A549 (cell line): Measurements from ENCODE around the gene ANKMY2. TPM values are rescaled to one million over a fixed set of nuclear protein-coding genes. Genes with fewer than 3 reads are reported as not detected.
"Not testable (repeated sequence)": the region's sequence is repeated elsewhere in the genome, so short reads cannot be mapped to it uniquely, and the experiment has no call there.

ENCODE experiments used
- ATAC-seq, 2 experiments: fragments of 200-7000 bp in 1 of 2; fragments of >200 bp in 1 of 2; cut with Nextera tagmentation in 1 of 2; cut with Tn5 transposase in 1 of 2; 3 replicates each; pipeline versions ENCODE4 v1.8.0 to v1.9.1; 2018 to 2020; ENCODE audit warnings: mild to moderate bottlenecking in 1 of 2, moderate library complexity in 1 of 2
- CTCF ChIA-PET: fragments of 300-600 bp; sonication (Branson Sonifier 250); formaldehyde crosslinking; extraction: SDS; loops from one replicate; lab custom pipeline; 2021; ENCODE audit warnings: antibody characterized with exemption, inconsistent platforms; lab: Yijun Ruan, JAX
- POLR2A ChIA-PET: fragments of 350-600 bp; formaldehyde crosslinking; extraction: SDS; loops from one replicate; lab custom pipeline; 2021; ENCODE audit warnings: antibody characterized with exemption, inconsistent platforms; lab: Yijun Ruan, JAX
- DNase-seq, 2 experiments: peaks; one replicate each; pipeline versions ENCODE4 v3.0.0 to v3.0.0-alpha.2; 2011 to 2016; ENCODE audit warnings: low read depth in 1 of 2, low spot score in 1 of 2
- FAIRE-seq: peaks from 2 replicates; lab custom pipeline; 2011; peaks lifted over from hg19 to GRCh38; lab: Jason Lieb, UNC
- H3K27ac ChIP-seq, 2 experiments: fragments of >200 bp; sonication (Bioruptor Twin); formaldehyde crosslinking; 3 replicates each; pipeline ENCODE4 v1.5.1; 2016 to 2017
- H3K4me1 ChIP-seq: fragments of >200 bp; sonication (Bioruptor Twin); formaldehyde crosslinking; 3 replicates; pipeline ENCODE4 v1.6.1; 2016
- H3K4me2 ChIP-seq: fragments of >200 bp; sonication (Bioruptor Twin); formaldehyde crosslinking; 3 replicates; pipeline ENCODE4 v1.6.1; 2016
- H3K4me3 ChIP-seq: fragments of >200 bp; sonication (Bioruptor Twin); formaldehyde crosslinking; 3 replicates; pipeline ENCODE4 v1.5.1; 2016
- H3K9me3 ChIP-seq: fragments of >200 bp; sonication (Bioruptor Twin); formaldehyde crosslinking; 3 replicates; pipeline ENCODE4 v1.6.1; 2016
- ATOH8 ChIP-seq: fragments of 250-450 bp; sonication (Bioruptor Pico); IDR thresholded peaks from 2 replicates; pipeline ENCODE4 v1.5.0; 2020; ENCODE audit warnings: low read depth, mild to moderate bottlenecking, moderate library complexity
- CBX2 ChIP-seq: fragments of 200-600 bp; sonication (generic); IDR thresholded peaks from 2 replicates; pipeline ENCODE4 v1.6.1; 2016; ENCODE audit warnings: low read depth, mild to moderate bottlenecking, borderline replicate concordance
- CBX8 ChIP-seq: fragments of 200-600 bp; sonication (generic); IDR thresholded peaks from 2 replicates; pipeline ENCODE4 v1.6.1; 2016
- CEBPB ChIP-seq, 2 experiments: fragments of >200 bp in 1 of 2; sonication (Bioruptor Twin) in 1 of 2; formaldehyde crosslinking in 1 of 2; IDR thresholded peaks; 2 replicates each; pipeline ENCODE4 v1.6.1; 2012 to 2016
- NFE2L2 ChIP-seq: fragments of 150-350 bp; conservative IDR thresholded peaks from 2 replicates; pipeline ENCODE4 v1.6.1; 2014; ENCODE audit warnings: low read length
- NR3C1 ChIP-seq: fragments of >200 bp; sonication (Bioruptor Twin); formaldehyde crosslinking; IDR thresholded peaks from 3 replicates; pipeline ENCODE4 v1.6.1; 2017
- RAD21 ChIP-seq, 2 experiments: fragments of >200 bp in 1 of 2; sonication (Bioruptor Twin) in 1 of 2; formaldehyde crosslinking in 1 of 2; IDR thresholded peaks in 1 of 2; conservative IDR thresholded peaks in 1 of 2; 2 replicates in 1 of 2; 3 replicates in 1 of 2; pipeline ENCODE4 v1.6.1; 2012 to 2018; ENCODE audit warnings: inconsistent platforms in 1 of 2
- REST ChIP-seq: fragments of 200-600 bp; sonication (generic); IDR thresholded peaks from 2 replicates; pipeline ENCODE4 v1.6.1; 2016; ENCODE audit warnings: antibody characterized with exemption, mild to moderate bottlenecking, moderate library complexity
- SREBF2 ChIP-seq: fragments of 450-650 bp; IDR thresholded peaks from 2 replicates; pipeline ENCODE4 v1.6.1; 2014; ENCODE audit warnings: mild to moderate bottlenecking, moderate library complexity
- TFCP2L1 ChIP-seq: fragments of 250-450 bp; sonication (Bioruptor Pico); IDR thresholded peaks from 2 replicates; pipeline ENCODE4 v1.5.0; 2021; ENCODE audit warnings: mild to moderate bottlenecking
- ZFP36 ChIP-seq: fragments of 450-650 bp; IDR thresholded peaks from 2 replicates; pipeline ENCODE4 v1.6.1; 2014; ENCODE audit warnings: borderline replicate concordance; ENCODE audit not compliant: partially characterized antibody
- ZNF302 ChIP-seq: fragments of 250-450 bp; sonication (Bioruptor Pico); IDR thresholded peaks from 2 replicates; pipeline ENCODE4 v1.9.0; 2021; ENCODE audit warnings: inconsistent platforms, mild to moderate bottlenecking, moderate library complexity
- ZSCAN20 ChIP-seq: fragments of 250-450 bp; sonication (Bioruptor Pico); IDR thresholded peaks from 2 replicates; pipeline ENCODE4 v1.8.0; 2022; ENCODE audit warnings: mild to moderate bottlenecking, moderate library complexity
- WGBS: methylation state at CpG from one replicate; pipeline ENCODE4 v1.1.6; 2017; ENCODE audit errors: missing lambda C conversion rate; 5-methylcytosine and 5-hydroxymethylcytosine counted together
- polyA plus RNA-seq, 4 experiments: library from polyadenylated mRNA; depleted of rRNA in 3 of 4; stranded (reverse); fragments of >200 nt; fragmentation: RNase III in 1 of 4; extraction: RNeasy Plus Mini Kit Qiagen cat#74134 plus additional on column Dnase treatment in 1 of 4; gene quantifications; 2 replicates in 3 of 4; 3 replicates in 1 of 4; pipeline ENCODE4 v1.2.3, GENCODE V29; 2011 to 2017

Gene ANKMY2
- polyA plus RNA-seq, 2 of the 4 experiments (the other 2 are of a cell fraction) = 15.3 to 26.1 TPM

GRCh38 chr7:16685535-16685934, 40.0 kb upstream of the ANKMY2 start:
- DNase-seq = no peak
- Histone ChIP-seq H3K4me1 (no peaks in the 10 kb centered on the region), H3K9me3 (no peaks in the 10 kb centered on the region), H3K4me2 (no peak overlapping the region), H3K27ac (no peak overlapping the region), H3K4me3 (no peak overlapping the region)
- ChIA-PET POLR2A (interaction anchor here (0.7 kb wide), 1 partner anchor 56 kb away, joined by 3 read pairs; no protein-coding TSS in a partner anchor), CTCF (interaction anchor here (0.9 to 2.2 kb wide), 2 partner anchors 10 to 11 kb away, joined by 3 to 6 read pairs; no protein-coding TSS in a partner anchor)
- TF ChIP-seq ATOH8 (CRISPR knock-in tag) (no peak), REST (no peak), CBX2 (no peak), ZNF302 (no peak)
- 100% methylated on average over 2 of the region's 2 CpGs for WGBS
- ATAC-seq = no peak
- FAIRE-seq = no peak

DNA sequence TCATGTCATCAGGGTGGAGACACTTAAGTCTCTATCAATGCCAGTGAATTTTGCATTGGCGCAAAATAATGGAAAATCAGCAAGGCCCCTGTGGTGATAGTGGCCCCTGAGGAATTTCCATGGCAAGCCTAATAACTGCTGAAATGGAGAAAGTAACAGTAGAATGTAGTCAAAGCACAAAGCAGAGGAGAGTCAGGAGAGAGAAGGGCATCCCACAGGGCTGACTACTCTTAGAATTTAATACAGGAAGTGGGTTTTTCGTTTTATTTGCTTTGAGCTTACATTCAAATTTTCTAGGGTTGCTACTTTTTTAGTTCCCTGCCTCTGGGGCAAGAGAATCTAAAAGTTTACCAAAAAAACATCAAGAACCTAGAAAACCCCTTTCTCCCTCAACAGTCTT, 39.4 kb upstream of the ANKMY2 start:
- CTCF ChIA-PET = interaction anchor here (0.9 kb wide), 1 partner anchor 12 kb away, joined by 3 read pairs; no protein-coding TSS in a partner anchor
- ATAC-seq (no peak), DNase-seq (no peak), FAIRE-seq (no peak)
- no peaks in the 10 kb centered on the region for H3K9me3 ChIP-seq
- TF ChIP-seq CBX2 (no peak), SREBF2 (no peak), CEBPB (IDR thresholded peaks at IDR 0.05) (no peak), NFE2L2 (no peak), ZFP36 (no peak), CBX8 (no peak), RAD21 (conservative IDR thresholded peaks at IDR 0.05 in 1 of 2, IDR thresholded peaks at IDR 0.05 in 1 of 2) (no peak), NR3C1 (no peak), TFCP2L1 (CRISPR knock-in tag) (no peak), ZSCAN20 (CRISPR knock-in tag) (no peak)
- TF ChIP-seq, all 56 proteins: peak for 0
- Histone ChIP-seq H3K4me2 (no peak overlapping the region), H3K4me1 (no peaks in the 10 kb centered on the region), H3K27ac (no peak overlapping the region), H3K4me3 (no peak overlapping the region)
- 69% methylated on average over 2 of the region's 2 CpGs for WGBS
- POLR2A ChIA-PET = interaction anchor here (0.7 kb wide), 1 partner anchor 56 kb away, joined by 3 read pairs; no protein-coding TSS in a partner anchor

GRCh38 chr7:16678645-16679566, 33.4 kb upstream of the ANKMY2 start:
- FAIRE-seq, DNase-seq, H3K4me2 ChIP-seq, ATAC-seq, H3K27ac ChIP-seq, H3K9me3 ChIP-seq, POLR2A ChIA-PET, H3K4me1 ChIP-seq, H3K4me3 ChIP-seq: not testable (repeated sequence)
- WGBS = 84% methylated on average over 14 of the region's 14 CpGs
- CTCF ChIA-PET = interaction anchor here (0.7 to 2.0 kb wide), 2 partner anchors 16 to 122 kb away, joined by 4 to 5 read pairs; no protein-coding TSS in a partner anchor
